ENCODE measurements around the gene USP9X.

- TF ChIP-seq CTCF (IDR thresholded peaks at IDR 0.05) (no peak), EP300 (IDR thresholded peaks at IDR 0.05; ENCODE audit: low read depth) (no peak), POLR2AphosphoS5 (IDR thresholded peaks at IDR 0.05) (no peak), POLR2A (IDR thresholded peaks at IDR 0.05) (no peak)
These were observed 12.1 kb downstream of the USP9X start for GRCh38 chrX:41097326-41097725.

All from transverse colon (tissue), 4 donors.